Measurements from ENCODE around the gene SPHKAP.

- no peak for TF ChIP-seq CTCF (IDR thresholded peaks at IDR 0.05; ENCODE audit: borderline replicate concordance, extremely low read depth, low read length, poor library complexity, severe bottlenecking)
- TF ChIP-seq EZH2 (IDR thresholded peaks at IDR 0.05; ENCODE audit: borderline replicate concordance, low read depth, low read length, severe bottlenecking): no peak
Measured at GRCh38 chr2:228107846-228108245, 73.6 kb downstream of the SPHKAP start.
